Sigmoid colon (tissue), 3 donors: ENCODE results near the gene MIXL1.

ENCODE experiments used
- CTCF ChIP-seq, 4 experiments: fragments of 450-650 bp in 3 of 4; fragments of 200-600 bp in 1 of 4; IDR thresholded peaks; one replicate each; pipeline ENCODE4 v1.5.1; 2016 to 2019; ENCODE audit warnings: antibody characterized with exemption in 4 of 4, mild to moderate bottlenecking in 3 of 4, moderate library complexity in 2 of 4
- POLR2A ChIP-seq, 2 donors: fragments of 450-650 bp; IDR thresholded peaks; one replicate each; pipeline ENCODE4 v1.6.1; 2016; ENCODE audit warnings: antibody characterized with exemption in 2 of 2, mild to moderate bottlenecking in 2 of 2, moderate library complexity in 2 of 2

GRCh38 chr1:226212545-226212944 is 10.9 kb upstream of the MIXL1 start:
- no peak for TF ChIP-seq POLR2A (IDR thresholded peaks at IDR 0.05)
- no peak for TF ChIP-seq CTCF (IDR thresholded peaks at IDR 0.05)
